Vagina (tissue), 2 donors: ENCODE data around the gene ZDHHC16.

Experiments used
- CTCF ChIP-seq, 3 experiments: fragments of 450-650 bp in 2 of 3; fragments of 200-600 bp in 1 of 3; sonication (generic) in 1 of 3; IDR thresholded peaks; one replicate each; pipeline ENCODE4 v1.5.1; 2017 to 2019; ENCODE audit warnings: antibody characterized with exemption in 3 of 3, mild to moderate bottlenecking in 2 of 3, moderate library complexity in 2 of 3
- POLR2A ChIP-seq, 2 donors: fragments of 450-650 bp; IDR thresholded peaks; one replicate each; pipeline ENCODE4 v1.6.1; 2017; ENCODE audit warnings: antibody characterized with exemption in 2 of 2, mild to moderate bottlenecking in 2 of 2, moderate library complexity in 2 of 2
- POLR2AphosphoS5 ChIP-seq, 2 donors: sonication (generic); formaldehyde crosslinking; IDR thresholded peaks; one replicate each; pipeline ENCODE4 v1.9.0; 2017; ENCODE audit warnings: antibody characterized with exemption in 2 of 2, mild to moderate bottlenecking in 2 of 2, low read depth in 1 of 2; ENCODE audit not compliant: insufficient read depth in 1 of 2

DNA sequence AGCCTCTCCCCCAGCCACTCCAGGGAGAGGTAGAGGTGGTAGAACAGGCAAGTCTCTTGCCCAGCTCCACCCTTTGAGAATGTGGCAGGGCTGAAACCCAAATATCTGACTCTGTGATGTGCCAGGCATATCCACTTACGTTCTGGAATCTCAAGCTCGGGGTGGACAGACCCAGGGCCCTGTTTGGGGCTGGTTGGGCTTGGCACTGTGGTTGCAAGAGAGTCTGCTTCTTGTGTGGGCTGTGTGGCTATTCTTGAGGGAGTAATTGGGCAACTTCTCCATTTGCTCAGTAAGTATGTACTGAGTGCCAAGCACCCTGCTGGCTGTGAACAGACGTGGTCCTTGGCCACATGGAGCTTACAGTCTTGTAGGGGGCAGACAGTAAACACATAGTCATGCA is 57.4 kb downstream of the ZDHHC16 start:
- no peak for TF ChIP-seq CTCF (IDR thresholded peaks at IDR 0.05)
- TF ChIP-seq POLR2AphosphoS5 (IDR thresholded peaks at IDR 0.05; ENCODE audit: insufficient read depth in 1 of 2, low read depth in 1 of 2), result no peak
- TF ChIP-seq POLR2A (IDR thresholded peaks at IDR 0.05), result no peak
